Activated CD8-positive, alpha-beta memory T cell treated with anti-CD3 and anti-CD28 coated beads for 4 hours (primary cell): Measurements from ENCODE around the gene CACNA1B.
"Not testable (repeated sequence)": the region's sequence is repeated elsewhere in the genome, so short reads cannot be mapped to it uniquely, and the experiment has no call there.

Experiments
- DNase-seq, 2 donors: peaks; one replicate each; pipeline ENCODE4 v3.0.0-alpha.2; 2020; ENCODE audit warnings: low read depth in 2 of 2

The CACNA1B gene

DNA sequence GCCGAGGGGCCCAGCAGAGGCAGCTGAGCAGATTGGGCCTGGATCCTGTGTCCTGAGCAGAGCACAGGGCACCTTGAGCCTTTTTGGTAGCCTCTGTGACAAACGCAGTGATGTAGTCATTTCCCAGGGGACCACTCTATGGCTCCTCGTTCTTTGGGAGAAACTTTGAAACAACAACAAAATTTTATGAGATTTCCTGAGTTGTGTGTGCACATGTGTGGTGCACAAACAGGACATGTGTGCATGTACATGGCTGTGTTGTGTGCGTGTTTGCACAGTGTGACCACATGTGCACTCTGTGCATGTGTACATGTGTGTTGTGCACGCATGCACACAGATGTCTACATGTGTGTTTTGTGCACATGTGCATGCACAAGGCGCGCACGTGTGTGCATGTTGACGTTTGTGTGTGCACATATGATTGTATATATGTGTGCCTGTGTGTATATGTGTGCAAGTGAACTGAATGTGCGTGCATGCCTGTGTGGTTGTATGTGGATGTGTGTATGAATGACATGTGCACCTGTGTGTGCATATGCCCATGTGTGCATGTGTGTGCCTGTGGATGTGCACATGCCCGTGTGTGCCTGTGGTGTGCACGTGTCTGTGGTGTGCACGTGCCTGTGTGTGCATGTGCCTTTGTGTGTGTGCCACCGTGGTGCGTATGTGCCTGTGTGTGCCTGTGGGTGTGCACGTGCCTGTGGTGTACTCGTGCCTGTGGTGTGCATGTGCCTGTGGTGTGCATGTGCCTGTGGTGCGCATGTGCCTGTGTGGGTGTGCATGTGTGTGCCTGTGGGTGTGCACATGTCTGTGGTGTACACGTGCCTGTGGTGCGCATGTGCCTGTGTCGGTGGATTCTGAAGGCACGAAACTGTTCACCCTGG is 221.6 kb downstream of the CACNA1B start:
- no peak for DNase-seq

DNA sequence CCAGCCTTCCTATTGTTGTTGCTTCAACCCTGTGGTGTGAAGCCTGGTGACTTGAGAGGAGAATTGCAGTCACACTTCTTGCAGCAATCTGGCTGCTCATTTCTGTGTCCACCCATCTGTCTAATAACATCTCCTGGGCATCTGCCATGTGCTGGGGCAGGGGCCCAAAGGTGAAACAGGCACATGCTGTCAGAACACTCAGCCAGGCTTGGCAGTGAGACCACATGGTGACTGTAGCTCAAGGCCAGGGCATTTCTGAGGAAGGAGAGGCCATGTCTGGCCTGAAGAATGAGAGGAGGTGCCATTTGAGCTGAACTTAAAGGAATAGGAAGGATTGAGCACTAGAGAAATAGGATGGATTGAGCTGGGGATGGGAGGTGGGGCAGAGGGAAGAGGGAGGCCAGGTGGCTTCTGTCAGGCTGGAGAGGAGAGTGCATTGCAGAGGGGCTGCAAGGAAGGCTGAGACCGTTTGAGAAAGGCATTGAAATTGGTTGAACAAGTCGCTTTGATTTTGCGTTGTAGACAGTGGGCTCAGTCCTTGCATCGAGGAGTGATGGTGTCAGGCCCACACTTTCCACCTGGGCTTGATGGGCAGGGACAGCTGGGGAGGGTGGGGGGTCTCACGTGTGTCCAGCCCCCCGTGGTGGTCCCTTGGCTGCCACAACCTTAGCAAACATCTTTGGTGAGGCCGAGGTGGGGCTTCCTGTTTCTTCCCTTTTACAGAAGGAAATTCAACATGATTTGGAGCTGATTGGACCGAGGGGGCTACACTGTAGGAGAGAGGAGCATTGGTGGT is 222.4 kb downstream of the CACNA1B start:
- no peak for DNase-seq

DNA sequence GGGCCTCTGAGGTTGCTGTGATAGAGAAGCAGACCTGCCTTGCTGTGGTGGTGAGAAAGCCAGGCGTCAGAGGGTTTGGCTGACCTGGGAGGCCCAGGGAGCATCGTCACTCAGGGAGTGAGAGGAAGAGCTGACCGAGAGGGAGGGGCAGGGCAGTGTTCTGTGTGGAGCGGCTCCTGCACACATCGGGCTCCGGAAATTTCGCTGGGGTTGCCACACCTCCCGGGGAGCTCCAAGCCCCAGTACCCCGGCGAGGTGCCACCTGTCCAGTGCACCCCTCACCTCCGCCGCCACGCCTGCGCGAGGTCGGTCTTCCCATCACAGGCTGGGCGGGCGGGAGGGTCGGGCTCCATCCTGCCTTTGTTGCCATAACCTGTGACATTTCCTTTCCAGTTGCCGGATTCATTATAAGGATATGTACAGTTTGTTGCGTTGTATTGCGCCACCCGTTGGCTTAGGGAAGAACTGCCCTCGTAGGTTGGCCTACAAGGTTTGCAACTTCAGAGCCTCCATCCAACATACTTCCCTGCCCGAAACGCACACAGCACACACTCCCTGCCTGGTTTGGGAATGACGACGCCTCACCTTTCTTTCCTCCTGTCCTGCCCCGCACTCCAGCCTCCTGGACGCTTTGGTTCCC is 223.2 kb downstream of the CACNA1B start:
- DNase-seq: no peak

DNA sequence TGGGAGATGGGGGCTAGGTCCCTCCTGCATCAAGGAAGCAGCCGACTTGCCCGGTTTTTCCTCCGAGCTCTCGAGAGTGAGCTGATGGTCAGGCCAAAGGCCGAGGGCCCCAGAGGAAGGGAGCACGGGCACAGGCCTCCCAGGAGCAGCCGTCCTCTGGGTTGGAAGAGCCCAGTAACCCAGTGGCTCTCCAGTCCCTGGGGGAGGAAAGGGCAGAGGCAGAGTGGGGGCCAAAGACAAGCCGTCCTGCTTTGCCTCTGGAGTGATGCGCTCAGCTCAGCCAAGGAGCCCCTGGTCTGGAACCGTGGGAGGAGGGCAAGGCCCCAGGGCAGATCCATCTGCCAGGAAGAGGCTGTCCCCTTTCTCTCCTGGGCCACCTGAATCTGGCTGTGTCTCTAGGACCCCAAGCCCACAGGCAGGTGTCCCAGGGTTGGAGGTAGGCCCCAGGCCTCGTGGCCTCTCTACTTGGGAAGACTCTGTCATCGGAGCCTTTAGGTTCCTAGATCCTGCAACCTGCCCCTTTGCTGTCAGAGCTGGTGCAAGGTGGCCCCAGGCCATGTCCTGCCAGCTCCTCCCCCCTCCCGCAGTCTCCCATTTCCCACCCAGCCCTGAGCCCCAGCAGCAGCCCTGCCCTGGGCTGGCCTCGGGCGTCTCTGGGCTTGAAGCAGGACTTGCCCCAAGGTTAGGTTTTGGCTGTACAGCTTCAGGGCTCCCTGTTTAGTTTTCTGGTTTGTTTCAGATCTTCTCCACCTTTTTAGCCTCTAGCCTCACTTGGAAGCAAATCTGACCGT is 224.1 kb downstream of the CACNA1B start:
- no peak for DNase-seq

- DNase-seq: no peak
These were observed 224.9 kb downstream of the CACNA1B start for GRCh38 chr9:138102246-138103051.

GRCh38 chr9:138103111-138103848 is 225.7 kb downstream of the CACNA1B start:
- DNase-seq: no peak

DNA sequence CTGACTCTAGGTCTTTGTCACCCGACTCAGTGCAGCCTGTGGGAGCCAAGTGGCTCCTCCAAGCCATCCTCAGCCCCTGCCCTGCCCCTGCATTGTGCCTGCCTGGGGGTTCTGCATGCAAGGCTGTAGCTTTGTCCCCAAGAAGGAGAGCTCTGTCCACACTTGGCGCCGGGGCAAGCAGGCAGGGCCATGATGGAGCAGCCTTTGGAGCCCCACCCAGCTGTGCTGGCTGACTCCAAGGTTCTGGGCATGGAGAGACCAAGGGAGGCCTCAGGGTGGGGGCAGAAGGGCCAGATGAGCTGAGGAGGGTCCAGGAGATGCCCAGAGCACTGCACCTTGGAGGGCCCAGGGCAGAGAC is 226.2 kb downstream of the CACNA1B start:
- no peak for DNase-seq

DNA sequence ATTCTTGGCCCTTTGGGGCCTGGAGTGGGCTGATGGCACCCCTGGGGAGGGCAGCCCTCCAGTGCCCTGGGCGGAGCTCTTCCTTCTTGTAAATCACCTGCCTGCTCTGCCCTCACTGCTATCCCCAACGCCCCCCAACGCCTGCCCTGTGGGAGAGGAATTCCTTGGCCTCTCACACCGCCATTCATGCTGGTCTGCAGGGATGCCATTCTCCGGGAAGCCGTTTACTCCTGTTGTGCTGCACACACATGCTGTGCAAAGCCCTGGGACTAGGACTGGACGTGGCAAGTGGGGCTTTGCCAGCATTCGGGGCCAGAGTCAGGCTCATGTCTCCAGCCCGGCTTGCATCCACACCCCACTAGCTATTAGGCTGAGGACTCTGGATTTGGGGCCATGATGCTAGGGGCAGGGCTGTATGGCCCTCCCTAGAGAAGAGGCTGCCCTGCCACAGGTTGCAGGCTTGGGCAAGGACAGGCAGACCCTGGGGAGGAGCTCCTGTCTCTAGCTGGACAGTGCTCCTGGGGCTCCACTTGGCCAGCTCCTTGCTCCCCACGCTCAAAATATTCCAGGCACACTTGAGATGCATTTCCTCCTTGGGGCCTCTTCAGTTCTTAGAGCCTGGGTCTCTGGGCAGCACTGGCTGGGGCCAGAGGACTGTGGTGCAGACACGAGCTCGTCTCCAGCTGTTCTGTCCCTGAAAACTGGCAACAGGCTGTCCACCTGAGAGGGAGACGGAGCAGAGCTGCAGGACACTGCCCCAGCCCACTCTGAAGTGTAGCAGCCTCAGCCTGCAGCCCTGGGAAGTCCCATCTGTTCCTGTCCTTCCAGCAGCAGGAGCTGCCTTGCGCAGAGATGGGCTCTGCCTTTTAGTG is 226.9 kb downstream of the CACNA1B start:
- DNase-seq: no peak

DNA sequence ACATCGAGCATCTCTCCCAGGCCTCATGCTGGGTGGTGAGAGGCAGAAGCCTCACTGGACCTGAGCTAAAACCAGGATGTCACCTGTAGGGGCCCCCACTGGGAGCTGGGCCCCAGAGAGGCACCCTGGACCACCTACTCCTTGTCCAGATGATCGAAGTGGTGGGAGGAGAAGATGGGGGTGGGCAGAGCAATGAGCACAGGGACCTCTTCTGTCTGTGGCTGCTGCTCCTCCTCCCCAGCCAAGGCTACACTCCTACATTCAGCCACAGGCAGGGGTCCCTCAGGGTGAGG is 227.5 kb downstream of the CACNA1B start:
- no peak for DNase-seq

DNA sequence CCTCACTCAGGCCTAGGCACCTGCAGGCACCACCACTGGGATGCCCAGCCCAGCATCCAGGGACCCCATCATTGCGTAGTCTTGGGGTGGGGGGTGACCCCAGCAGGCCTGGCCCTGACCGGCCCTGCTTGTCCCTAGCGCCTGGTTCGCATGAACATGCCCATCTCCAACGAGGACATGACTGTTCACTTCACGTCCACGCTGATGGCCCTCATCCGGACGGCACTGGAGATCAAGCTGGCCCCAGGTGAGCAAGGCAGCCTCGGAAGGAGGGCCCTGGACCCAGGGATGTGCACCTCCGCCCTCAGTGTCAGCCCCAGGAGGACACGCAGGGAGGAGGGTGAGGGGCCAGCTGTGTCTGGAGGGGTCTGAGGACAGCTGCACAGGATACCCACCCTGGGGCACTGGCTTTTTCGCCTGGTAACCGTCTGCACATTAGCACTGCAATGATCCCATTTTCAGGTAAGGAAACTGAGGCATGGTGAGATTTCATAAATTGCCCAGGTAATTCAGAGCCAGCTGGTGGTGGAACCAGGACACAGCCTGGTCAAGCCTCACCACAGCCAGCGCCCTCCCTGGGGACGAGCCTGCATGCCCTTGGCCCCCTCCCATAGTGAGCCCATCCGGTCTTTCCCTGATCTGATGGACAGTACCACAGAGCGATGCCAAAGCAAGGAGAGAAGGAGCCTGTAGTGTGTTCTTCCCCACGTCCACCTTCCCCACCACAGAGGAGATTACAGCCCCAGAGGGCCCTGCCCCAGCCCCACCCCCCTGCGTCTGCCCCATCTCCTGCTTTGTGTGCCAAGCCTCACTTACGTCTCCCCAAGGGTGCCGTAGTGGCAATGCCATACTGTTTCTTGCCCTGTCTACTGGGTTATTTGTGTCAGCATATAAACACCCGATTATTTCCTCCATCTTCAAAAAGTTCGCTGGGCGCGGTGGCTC is 228.3 kb downstream of the CACNA1B start:
- no peak for DNase-seq

GRCh38 chr9:138107039-138107438 is 229.5 kb downstream of the CACNA1B start:
- DNase-seq: not testable (repeated sequence)

DNA sequence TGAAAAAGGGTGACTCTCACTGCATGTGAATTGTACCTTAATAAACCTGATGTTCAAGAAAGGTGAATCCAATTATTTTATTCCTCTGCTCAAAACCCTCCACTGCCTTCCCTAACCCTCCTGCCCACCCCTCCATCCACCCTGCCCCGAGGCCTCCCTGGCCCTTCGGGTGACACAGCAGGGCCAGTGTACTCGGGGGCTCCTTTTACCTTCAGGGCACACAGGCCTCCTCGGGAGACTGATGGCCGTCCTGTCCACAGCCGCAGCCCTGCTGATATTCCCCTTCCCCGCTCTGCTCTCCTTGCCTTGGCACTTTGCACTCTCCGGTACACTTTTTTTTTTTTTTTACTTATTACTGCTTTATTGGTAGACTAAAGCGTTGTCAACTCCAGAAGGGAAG is 234.0 kb downstream of the CACNA1B start:
- DNase-seq: no peak

DNA sequence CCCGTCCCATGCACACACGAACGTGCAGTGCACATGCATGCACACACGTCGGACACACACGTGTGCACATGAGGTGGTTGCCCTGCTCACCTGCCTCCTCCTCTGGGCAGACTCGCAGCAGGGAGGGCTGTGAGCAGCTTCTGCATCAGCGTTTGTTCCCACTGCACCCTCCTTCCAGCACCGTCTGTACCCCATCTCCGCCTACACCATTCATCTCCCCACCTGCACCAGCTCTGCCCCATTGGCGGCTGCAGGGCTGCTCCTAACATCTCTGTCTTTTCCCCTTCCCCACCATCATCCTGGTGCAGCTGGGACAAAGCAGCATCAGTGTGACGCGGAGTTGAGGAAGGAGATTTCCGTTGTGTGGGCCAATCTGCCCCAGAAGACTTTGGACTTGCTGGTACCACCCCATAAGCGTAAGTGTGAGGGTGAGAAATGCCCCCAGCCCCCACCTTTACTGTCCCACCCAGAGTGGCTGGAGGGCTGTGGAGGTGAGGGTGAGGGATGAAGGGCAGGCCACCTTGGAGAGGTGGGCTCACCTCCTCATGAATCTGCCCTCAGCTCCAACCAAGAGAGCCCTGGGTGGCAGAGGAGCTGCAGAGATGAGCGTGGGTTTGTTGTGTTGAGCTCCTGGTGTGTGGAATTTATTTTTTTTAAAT is 234.6 kb downstream of the CACNA1B start:
- DNase-seq: no peak

DNA sequence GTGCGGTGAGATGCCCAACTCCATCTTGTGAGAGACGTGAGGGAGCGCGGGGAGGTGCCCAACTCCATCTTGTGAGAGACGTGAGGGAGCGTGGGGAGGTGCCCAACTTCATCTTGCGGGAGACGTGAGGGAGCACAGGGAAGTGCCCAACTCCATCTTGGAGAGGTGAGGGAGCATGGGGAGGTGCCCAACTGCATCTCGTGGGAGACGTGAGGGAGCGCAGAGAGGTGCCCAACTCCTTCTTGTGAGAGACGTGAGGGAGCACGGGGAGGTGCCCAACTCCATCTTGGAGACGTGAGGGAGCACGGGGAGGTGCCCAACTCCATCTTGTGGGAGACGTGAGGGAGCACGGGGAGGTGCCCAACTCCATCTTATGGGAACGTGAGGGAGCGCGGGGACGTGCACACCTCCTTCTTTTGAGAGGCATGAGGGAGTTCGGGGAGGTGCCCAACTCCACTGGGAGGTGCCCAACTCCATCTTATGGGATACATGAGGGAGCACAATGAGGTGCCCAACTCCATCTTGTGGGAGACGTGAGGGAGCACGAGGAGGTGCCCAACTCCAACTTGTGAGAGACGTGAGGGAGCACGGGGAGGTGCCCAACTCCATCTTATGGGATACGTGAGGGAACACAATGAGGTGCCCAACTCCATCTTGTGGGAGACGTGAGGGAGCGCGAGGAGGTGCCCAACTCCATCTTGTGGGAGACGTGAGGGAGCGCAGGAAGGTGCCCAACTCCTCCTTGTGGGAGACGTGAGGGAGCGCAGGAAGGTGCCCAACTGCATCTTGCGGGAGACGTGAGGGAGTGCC is 235.4 kb downstream of the CACNA1B start:
- DNase-seq: no peak

DNA sequence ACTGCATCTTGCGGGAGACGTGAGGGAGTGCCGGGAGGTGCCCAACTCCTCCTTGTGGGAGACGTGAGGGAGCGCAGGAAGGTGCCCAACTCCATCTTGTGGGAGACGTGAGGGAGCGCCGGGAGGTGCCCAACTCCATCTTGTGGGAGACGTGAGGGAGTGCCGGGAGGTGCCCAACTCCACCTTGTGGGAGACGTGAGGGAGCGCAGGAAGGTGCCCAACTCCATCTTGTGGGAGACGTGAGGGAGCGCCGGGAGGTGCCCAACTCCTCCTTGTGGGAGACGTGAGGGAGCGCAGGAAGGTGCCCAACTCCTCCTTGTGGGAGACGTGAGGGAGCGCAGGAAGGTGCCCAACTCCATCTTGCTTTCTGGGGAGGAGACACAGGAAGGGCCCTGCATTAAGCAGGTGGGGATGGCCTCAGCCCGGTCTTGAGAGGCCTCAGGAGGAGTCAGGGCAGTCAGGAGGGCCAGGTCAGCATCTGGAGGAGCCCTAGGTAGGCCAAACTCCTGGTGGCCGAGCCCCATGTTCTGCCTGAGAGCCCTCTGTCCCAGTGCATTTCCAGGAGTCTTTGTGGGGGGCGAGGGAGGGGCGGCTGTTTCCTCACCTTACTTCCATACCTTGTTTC is 236.2 kb downstream of the CACNA1B start:
- not testable (repeated sequence) for DNase-seq

GRCh38 chr9:138114501-138115245 is 237.1 kb downstream of the CACNA1B start:
- DNase-seq: no peak
